Ishikawa (cell line): ENCODE results near the gene SEMA3E.
A peak's percentile ranks its signal among the peaks of the same experiment; 100 is the strongest.

Experiments
- CEBPB ChIP-seq: IDR thresholded peaks from 2 replicates; pipeline ENCODE4 v1.6.1; 2012
- CREB1 ChIP-seq: IDR thresholded peaks from 2 replicates; pipeline ENCODE4 v1.6.1; 2012; ENCODE audit warnings: low read depth
- EGR1 ChIP-seq: IDR thresholded peaks from 2 replicates; pipeline ENCODE4 v1.6.1; 2012
- EP300 ChIP-seq: IDR thresholded peaks from 2 replicates; pipeline ENCODE4 v1.6.1; 2012; ENCODE audit warnings: borderline replicate concordance
- FOXM1 ChIP-seq: IDR thresholded peaks from 2 replicates; pipeline ENCODE4 v1.6.1; 2012; ENCODE audit warnings: low read depth, borderline replicate concordance
- MAX ChIP-seq: IDR thresholded peaks from 2 replicates; pipeline ENCODE4 v1.6.1; 2012
- NFIC ChIP-seq: IDR thresholded peaks from 2 replicates; pipeline ENCODE4 v1.6.1; 2012
- RAD21 ChIP-seq: IDR thresholded peaks from 2 replicates; pipeline ENCODE4 v1.6.1; 2012; ENCODE audit warnings: low read depth
- REST ChIP-seq: IDR thresholded peaks from 2 replicates; pipeline ENCODE4 v1.6.1; 2012; ENCODE audit warnings: low read depth, mild to moderate bottlenecking
- TAF1 ChIP-seq: IDR thresholded peaks from 2 replicates; pipeline ENCODE4 v1.6.1; 2012; ENCODE audit warnings: low read depth, mild to moderate bottlenecking
- TCF12 ChIP-seq: IDR thresholded peaks from 2 replicates; pipeline ENCODE4 v1.6.1; 2012; ENCODE audit warnings: low read depth
- TEAD4 ChIP-seq: IDR thresholded peaks from 2 replicates; pipeline ENCODE4 v1.6.1; 2012
- USF1 ChIP-seq: IDR thresholded peaks from 2 replicates; pipeline ENCODE4 v1.6.1; 2012
- YY1 ChIP-seq: IDR thresholded peaks from 2 replicates; pipeline ENCODE4 v1.6.1; 2012; ENCODE audit warnings: low read depth
- ZBTB7A ChIP-seq: IDR thresholded peaks from 2 replicates; pipeline ENCODE4 v1.6.1; 2012; ENCODE audit warnings: low read depth

SEMA3E gene

GRCh38 chr7:83677180-83677866, 28.4 kb upstream of the SEMA3E start:
- TF ChIP-seq EP300 (peak; percentile 48; the same call in 1 of the 2 replicates), CEBPB (no peak), EGR1 (no peak), TCF12 (peak; percentile 57), USF1 (no peak), NFIC (no peak), TEAD4 (peak; percentile 49)

- TF ChIP-seq EGR1 (no peak), TAF1 (no peak), ZBTB7A (no peak), FOXM1 (no peak), CEBPB (no peak), CREB1 (no peak), REST (no peak), NFIC (no peak), MAX (no peak), USF1 (no peak), RAD21 (no peak), YY1 (no peak), EP300 (no peak), TCF12 (no peak), TEAD4 (no peak)
Measured at GRCh38 chr7:83672157-83672556, 23.2 kb upstream of the SEMA3E start.

- no peak for TF ChIP-seq ZBTB7A
- TF ChIP-seq CEBPB: no peak
- TF ChIP-seq TCF12: no peak
- no peak for TF ChIP-seq CREB1
- TF ChIP-seq EGR1: no peak
- no peak for TF ChIP-seq FOXM1
- no peak for TF ChIP-seq NFIC
- no peak for TF ChIP-seq RAD21
- TF ChIP-seq TAF1: no peak
- TF ChIP-seq YY1: no peak
- TF ChIP-seq MAX: no peak
- TF ChIP-seq USF1: no peak
- no peak for TF ChIP-seq EP300
- no peak for TF ChIP-seq TEAD4
- no peak for TF ChIP-seq REST
Measured at GRCh38 chr7:83663131-83663530, 14.2 kb upstream of the SEMA3E start.

- no peak for TF ChIP-seq EGR1
- TF ChIP-seq REST: no peak
- no peak for TF ChIP-seq FOXM1
- no peak for TF ChIP-seq TEAD4
- TF ChIP-seq ZBTB7A: no peak
- TF ChIP-seq USF1: no peak
- TF ChIP-seq TCF12: no peak
- TF ChIP-seq YY1: no peak
- TF ChIP-seq EP300: no peak
- TF ChIP-seq RAD21: no peak
- no peak for TF ChIP-seq TAF1
- no peak for TF ChIP-seq NFIC
- no peak for TF ChIP-seq MAX
- TF ChIP-seq CEBPB: no peak
- no peak for TF ChIP-seq CREB1
Measured at GRCh38 chr7:83658126-83658525, 9.2 kb upstream of the SEMA3E start.
